NAMALWA (cell line): Measurements from ENCODE around the gene TRAPPC11.

Experiments used
- DNase-seq: peaks from one replicate; pipeline ENCODE4 v3.0.0-alpha.2; 2015; ENCODE audit warnings: low spot score

TRAPPC11 gene

GRCh38 chr4:183758061-183758757, 99.1 kb downstream of the TRAPPC11 start:
- DNase-seq, result no peak

- no peak for DNase-seq
These were observed 99.8 kb downstream of the TRAPPC11 start for GRCh38 chr4:183758758-183759447.

GRCh38 chr4:183760326-183760725, 101.2 kb downstream of the TRAPPC11 start:
- DNase-seq, result no peak
